HG02642 (cell line): ENCODE data around the gene THEM5.

Experiments
- ATAC-seq: cut with Tn5 transposase; IDR thresholded peaks from one replicate; pipeline ENCODE4 v1.9.1; 2021; ENCODE audit warnings: mild to moderate bottlenecking; ENCODE audit not compliant: unreplicated experiment, poor library complexity

THEM5 gene

DNA sequence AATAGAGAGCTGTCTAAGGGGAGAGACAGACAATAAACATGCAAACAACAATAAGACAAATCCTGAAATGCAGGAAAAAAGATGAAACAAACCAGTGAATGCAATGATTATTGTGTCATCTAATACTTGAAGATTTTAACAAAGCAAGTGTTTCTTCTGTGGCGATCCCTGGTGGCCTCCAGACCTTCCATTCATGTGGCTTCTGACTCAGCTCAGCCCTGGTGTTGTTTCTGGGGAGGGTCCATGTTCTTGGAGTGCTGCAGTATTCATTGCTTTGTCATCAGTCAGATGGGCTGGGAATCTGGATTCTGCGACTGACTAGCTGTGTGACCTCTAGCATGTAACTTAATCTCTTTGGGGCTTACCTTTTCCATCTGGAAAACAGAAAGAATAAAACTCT lies 12.4 kb downstream of the THEM5 start:
- ATAC-seq, result no peak

DNA sequence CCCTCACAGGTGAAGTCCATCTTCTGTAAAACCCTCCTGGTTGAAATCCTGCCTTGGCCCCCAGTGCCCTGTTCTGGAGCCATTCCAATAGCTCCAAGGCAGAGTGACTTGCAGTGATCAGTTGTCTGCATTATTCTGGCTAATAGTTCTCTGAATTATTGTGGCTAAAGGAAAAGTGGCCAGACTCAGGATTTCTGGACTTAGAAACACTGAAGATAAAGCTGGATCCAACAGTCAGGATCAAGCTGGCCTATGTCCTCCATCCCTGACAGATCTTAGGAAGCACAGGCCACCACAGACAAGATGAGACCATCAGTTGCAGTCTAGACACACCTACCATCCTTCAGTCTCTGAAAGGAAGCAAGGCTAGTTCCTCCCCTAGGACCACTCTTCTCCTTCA lies 13.1 kb downstream of the THEM5 start:
- no peak for ATAC-seq

DNA sequence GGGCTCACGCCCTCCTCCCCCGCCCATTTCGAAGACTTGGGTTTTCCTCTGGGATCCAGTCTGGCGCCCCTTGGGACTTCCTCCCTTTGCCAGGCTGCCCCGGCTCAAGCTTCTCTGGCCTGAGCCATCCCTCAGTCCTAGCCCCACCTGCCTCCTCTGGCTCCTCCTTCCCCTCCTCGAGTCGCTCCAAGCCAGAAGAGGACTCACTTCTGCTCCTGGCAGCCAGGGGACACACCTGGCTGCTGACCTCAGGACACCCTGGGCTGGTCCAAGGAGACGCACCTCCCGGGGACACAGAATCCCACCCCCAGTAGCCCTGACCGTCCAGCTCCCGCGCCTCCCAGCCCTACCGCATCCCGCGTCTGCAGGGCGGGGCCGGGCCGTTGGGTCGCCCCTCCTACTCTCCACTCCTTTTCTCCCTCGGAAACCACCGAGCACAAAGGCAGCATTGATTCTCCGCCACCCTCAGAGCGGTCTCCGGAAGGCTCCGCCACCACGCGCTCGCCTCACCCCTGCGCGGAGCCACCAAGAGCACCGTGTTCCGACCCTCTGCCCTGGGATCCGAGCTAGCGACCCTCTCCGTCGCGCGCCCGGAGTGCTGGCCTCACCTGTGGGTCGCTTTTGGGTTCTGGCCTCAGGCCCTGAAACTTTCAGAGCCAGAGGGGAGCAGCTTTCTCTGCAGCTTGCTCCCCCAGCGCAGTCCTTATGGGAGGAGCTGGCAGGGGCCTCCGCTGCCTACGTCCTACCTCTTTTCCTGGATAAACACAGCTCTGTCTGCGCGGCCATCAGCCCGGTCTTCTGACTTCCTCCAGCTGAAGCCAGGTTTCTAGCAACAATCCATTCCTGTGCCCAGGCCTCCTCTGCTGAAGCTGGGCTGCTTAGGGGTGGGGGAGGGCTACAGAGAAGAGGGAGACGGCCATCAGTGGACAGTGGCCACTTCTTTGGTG lies 13.8 kb downstream of the THEM5 start, which contains the start of gene C2CD4D:
TSS of gene C2CD4D (minus strand) at position 364 of the 947 bp plus-strand sequence. CDS start 831 bp downstream, outside the sequence.
- no peak for ATAC-seq

DNA sequence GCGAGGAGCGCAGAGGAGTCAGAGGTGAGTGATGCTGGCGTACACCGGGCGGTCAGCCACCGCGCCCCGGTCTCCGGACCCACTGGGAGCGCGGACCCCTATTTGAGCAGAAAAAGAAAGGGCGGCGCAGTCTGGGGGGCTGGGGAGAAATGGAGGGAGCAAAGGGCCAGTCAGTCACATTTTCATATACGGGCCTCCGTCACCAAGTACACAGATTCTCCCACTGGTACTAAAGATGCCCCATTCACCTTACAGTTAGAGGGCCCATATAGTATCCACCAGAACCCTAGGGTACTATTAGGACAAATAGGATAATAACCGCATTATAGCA lies 14.5 kb downstream of the THEM5 start:
- ATAC-seq, result no peak

DNA sequence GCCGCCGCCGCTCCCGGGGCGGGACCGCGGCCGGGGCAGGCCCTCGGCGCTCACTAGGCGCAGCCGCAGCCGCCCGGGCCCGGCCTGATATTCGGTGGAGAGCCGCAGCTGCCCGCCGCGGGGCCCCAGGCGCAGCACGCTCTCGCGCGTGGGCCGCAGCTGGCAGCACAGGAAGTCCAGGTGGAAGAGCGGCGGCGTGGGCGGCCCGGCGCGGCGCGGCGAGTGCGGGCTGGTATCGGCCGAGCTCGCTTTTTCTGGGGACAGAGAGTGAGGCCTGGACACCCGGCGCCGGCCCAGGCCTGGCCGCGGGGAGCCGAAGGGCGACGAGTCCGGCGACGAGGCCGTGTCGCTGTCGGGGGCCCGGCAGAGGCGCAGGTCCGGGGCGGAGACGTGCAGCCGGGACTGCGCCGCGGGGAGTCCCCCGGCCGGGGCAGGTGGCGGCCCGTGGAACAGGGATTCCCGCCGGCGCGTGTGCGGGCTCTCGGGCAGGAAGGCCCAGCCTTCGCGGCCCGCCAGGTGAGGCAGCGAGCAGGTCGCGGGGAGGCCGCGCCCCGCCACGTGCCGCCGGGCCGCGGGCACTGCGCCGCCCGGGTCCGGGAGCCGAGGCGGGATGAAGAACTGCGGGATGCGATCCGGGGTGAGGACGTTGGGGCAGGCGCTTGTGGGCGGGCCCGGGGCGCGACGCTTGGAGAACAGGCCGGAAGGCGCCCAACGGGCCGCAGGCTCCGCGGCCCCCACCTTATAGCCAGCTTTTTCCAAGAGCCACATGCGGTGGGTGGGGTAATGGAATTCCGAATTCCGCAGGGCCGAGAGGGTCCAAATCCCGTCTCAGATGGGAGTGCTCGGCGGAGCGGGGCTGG lies 15.1 kb downstream of the THEM5 start:
- ATAC-seq, result peak; percentile 37

DNA sequence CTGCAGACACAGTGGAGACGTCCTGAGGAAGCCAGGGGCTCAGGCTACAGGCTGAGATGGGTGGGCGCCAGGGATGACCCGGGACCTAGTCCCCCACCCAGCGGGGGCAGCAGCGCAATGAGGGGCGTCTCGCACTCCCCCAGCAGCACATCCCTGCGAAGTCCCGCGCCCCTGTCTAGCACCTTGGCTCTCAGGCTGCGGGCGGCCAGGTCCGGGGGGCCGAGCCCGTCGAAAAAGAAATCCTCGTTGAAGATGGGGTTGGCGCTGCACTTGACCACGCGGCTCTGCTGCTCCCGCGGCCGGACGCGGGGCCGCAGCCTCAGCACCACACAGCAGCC lies 15.7 kb downstream of the THEM5 start:
- no peak for ATAC-seq

DNA sequence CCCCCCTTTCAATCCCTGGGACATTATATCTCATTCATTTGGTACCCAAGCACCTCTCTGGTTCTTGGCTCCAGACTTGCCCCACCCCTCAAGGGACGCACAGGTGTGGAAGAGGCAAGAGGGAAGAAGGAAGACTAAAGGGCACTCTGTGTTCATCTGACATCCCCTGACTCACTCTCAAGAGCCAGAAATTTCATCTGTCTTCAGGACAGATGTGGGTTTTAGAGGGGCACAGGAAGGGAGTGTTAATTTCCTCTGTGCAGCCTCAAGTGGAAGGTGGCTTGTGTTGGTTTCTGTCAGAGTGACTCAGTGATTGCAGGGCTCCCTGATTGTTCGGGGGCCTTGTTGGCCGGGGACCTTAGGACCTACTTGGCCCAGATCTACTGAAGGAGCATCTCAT lies 16.3 kb downstream of the THEM5 start:
- no peak for ATAC-seq

DNA sequence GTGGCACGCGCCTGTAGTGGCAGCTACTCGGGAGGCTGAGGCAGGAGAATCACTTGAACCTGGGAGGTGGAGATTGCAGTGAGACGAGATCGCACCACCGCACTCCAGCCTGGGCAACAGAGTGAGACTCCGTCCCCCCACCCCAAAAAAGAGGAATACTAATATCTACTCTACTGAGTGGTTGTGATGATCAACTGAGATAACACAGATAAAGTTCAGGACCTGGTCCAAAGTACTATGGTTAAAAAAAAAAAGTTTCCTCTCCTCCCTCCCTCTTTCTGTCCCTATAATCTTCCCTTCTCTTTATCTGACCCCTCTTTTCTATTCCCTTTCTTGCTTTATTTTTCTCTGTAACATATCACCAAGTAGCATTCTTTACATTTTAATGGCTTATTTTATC lies 17.9 kb downstream of the THEM5 start:
- no peak for ATAC-seq

DNA sequence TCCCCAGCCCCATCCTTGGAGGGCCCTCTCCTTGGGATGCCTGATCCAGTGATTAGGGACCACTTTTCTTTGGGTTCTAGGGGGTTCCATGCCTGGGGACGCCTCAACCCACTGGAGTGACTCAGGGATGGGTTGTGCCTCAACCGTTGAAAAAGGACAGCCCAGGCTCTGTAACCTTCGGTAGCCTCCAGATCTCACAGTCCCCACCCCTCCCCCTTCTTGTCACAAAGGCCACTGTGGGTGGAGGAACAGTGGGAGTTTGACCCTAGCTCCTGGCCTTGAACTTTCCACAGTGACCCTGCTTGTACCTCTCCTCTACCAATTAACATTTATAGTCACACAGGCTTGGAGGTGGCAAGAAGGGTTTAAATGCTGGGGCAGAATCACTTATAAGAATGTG lies 19.3 kb downstream of the THEM5 start:
- ATAC-seq, result no peak

DNA sequence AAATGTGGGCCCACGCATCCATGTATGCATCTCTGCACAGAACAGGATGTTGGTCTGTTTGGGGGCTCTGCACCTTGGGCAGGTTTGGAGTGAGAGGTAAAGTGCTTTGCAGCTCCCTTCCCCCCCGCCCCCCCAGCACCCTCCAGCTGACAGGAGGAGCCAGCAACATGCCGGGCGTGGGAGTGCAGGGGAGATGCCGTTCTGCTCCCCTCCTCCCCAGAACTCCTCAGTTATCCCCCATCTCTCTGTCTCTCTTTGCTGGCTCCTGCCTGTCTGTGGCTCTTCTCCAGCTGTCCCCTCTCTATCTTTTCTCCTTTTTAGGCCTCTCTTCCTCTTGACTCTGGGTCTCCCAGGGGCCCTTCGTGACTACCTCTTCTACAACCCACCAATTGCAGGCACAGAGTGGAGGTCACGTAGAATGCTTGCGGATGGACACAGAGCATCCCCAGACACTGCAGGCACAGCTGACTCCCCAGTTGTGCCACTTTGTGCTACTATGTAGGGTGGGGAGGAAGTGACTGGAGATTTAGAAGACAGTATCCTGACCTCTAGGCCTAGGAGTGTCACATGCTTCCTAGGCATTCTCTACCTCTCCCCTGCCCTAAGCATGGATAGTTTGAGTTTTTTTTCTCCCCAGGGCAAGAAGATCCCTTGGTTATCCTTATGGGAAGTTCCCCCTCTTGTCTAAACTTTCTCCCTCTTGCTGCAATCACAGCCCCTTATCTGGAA lies 20.2 kb downstream of the THEM5 start:
- no peak for ATAC-seq

DNA sequence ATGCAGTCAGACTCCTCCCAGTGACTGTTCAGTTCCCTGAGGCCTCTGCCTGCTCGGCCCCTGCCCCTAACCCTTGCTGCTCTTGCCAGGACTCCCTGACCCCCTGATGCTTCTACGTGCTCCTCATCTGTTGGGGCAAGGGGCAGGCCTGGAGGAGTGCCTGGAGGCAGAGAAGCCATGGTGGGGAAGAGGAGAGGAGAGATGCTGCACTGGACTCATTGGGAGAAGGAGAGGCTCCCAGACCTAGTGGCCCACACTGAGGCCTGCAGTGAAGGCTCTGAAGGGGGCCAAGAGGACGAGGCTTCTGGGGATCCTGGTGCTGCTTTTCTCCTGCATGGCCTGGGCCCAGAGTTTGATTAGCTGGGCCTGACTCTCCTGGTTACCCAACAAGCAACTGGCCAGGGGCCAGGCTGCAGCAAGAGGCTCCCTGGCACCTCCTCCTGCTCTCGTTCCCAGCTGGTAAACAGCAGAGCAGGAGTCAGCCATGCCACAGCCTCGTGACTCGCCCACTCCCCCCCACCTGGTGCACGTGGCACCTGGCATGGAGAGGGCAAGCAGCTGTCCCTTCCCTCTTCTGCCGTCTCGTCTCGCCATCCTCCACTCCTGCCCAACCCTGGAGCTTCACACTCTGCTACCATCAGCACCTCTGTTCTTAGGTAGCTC lies 21.1 kb downstream of the THEM5 start:
- ATAC-seq, result no peak

DNA sequence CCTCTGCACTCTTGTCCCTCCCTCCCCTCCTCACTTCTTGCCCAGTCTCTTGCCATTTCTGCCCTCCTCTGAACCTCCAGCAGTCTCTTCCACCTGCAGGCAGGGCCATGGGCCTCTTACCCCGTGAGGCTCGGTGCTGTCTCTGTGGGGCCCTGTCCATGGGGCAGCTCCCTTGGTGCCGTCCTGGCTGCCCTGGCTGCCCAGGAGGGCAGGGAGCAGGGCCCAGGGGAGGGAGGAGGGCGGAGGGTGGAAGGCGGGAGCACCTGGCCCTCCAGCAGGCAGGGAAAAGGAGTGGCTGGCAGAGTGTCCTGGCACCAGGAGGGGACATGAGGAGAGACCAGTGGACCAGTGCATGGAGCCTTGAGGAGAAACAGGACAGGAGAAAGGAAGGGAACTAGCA lies 21.9 kb downstream of the THEM5 start, which contains the start of gene RORC:
TSS of gene RORC (minus strand) at position 198 of the 400 bp plus-strand sequence. CDS start at position 160, 38 bp downstream.
- no peak for ATAC-seq

DNA sequence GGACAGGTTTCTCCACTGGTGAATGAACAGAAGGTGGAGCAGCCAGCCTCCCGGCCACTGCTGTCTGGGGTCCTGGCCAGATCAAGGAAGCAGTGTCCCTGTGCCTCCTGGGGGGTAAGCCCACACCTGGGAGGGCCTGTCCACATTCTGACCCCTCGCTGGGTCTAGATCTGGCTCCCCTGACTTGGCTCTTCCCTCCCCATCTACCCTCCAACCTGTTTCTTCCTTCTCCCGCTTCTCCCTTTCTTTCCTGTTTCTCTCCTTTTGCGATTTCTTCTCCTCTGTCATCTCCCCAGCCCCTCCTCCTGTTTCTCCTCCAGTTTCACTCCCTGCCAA lies 22.3 kb downstream of the THEM5 start:
- ATAC-seq, result no peak

DNA sequence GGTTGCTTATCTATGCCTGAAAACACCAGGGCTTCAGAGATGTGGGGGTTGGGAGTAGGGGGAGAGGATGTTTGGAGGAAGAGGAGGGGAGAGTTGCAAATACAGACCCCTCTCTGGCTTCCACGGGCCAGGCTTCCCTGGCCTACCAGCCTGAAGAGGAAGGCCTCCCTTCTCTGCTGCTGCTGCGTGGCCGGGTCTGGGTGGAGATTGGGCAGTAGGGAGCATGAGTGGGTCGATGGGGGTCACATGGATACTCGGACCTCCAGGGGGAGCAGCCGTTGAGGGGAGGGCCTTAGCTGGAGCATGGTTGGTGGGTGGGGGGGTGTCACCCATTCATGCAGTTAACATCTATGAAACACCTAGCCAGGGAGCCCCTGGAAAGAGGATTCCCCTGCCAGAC lies 23.5 kb downstream of the THEM5 start:
- no peak for ATAC-seq

DNA sequence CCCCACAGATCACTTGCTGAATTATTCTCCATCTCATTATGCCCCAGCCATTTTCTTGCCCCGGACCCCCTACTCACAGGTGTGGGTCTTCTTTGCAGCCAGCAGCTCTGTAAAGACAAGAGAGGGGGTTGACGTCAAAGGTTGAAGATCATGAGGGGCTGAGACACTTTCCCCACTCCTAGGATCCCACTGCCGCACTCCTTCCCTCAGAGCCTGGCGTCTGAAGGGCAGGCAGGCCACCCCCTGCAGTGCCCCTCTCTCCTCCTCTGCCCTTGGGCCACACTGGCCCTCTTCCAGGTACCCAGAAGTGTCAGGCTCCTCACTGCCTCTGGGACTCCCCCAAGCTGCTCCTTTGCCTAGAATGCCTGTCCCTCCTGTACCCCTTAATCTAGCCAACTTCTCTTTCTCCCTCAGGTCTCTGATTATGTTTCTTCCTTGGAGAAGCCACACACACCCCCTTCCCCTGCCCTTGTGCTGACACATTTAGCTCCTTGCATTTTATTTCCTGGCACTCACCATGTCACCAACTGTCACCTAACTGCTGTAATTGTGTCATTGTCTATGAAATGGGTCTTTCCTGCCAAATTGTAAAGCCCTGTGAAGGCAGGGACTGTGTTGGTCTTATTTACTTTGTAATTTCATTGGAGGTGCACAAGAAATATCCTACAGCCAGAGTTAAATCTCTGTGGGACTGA lies 24.0 kb downstream of the THEM5 start:
- no peak for ATAC-seq

DNA sequence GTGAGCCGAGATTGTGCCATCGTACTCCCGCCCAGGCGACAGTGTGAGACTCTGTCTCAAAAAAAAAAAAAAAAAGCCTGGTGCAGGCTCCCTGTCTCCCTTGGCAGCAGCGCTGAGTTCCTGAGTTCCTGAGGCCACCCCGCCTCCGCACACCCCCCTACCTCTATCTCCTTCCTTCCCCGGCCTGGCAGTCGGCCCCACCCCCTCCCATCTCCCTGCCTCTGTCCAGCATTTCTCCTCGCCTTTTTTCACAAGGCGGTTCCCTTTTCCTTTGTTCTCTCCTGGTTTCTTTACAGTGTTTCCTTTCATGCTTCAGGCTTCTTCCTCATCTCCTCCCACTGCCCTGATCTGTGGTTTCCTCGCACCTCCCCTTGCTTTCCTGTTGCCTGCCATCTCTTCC lies 24.6 kb downstream of the THEM5 start:
- ATAC-seq, result no peak

DNA sequence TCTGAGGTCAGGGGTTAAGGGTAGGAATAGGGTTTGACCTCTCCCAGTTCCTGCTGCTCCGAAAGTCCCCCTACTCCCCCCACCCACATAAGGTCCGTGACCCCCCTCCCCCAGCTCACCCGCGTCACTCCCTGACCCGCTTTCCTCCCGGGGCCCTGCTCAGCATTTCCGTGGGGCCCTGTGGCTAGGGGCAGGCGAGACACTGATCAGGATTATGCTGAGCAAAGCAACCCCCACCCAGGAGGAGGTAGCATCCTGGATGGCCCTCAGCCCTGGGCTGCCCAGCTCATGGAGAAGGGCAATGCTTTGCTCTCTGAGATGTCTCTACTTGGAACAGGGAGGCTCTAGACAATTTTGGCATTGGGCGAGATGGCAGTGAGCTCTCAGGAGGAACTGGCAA lies 25.7 kb downstream of the THEM5 start:
- no peak for ATAC-seq

DNA sequence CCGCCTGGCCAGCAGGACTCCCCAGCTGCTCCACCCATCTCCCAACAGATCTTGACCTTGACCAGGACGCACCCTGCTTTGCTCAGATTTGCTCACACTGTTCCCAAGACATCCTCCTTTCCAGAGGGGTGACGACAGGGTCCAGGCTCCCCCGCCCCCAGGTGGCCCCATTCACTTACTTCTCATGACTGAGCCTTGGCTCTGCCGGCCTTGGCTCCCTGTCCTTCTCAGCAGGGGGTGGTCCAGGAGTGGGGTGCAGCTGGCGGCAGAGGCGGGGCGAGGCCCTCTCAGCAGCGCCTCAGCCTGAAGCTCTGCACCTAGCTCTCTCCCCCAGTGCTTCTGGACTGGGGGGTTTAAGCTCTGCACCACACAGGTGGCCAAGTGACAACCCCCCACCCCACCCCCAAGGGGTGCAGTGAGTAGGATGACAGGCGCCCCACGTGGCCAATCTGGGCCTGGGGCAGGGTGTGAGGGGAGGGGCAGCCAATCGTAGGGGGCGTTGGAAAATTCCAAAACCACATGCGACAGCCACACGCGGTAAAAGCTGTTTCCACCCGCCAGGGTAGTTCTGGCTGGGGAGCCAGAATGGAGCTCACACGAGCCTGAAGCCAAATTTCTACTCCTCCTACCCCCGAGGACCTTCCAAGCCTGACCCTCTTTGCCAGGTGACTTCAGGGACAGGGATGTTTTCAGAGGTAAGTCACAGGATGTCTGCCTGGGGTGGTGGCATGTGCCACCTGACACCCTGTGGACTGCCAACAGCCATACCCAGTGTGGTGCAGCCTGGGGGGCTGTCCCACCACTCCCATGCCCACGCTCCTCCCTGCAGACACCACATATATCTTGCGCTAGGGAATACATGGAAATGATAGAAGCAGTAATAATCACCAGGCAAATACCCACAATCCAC lies 27.5 kb downstream of the THEM5 start:
- ATAC-seq, result no peak

DNA sequence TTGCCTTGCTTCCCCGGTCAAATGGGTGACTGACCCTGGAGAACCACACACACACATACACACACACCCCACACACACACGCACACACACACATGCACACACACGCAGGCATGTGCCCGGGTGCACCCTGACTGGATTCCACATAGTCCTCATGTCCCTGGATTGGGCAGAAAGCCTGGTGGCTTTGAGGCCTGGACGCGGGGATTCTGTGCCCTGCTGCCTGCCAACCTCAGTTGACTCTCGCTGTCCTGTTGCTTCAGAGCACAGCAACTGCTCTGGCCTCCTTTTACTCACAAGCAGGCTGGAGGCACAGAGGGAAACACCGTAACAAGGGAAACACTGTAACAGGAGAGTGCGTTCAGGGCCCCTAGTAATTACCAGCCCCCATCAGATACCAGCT lies 28.3 kb downstream of the THEM5 start:
- no peak for ATAC-seq
